Right lobe of liver (tissue), 6 donors: ENCODE data around the gene PDCD10. TPM values are rescaled to one million over a fixed set of nuclear protein-coding genes. Genes with fewer than 3 reads are reported as not detected.

Experiments
- ATAC-seq, 4 donors: fragments of 200-7000 bp; cut with Tn5 transposase; one replicate each; pipeline ENCODE4 v1.9.1; 2020; ENCODE audit warnings: mild to moderate bottlenecking in 4 of 4, moderate library complexity in 4 of 4
- DNase-seq, 3 donors: peaks; one replicate each; pipeline ENCODE4 v3.0.0-alpha.2; 2020
- H3K27ac ChIP-seq, 3 donors: fragments of 200-600 bp; one replicate each; pipeline ENCODE4 v1.8.0; 2022
- H3K27me3 ChIP-seq, 2 donors: fragments of 200-600 bp; one replicate each; pipeline ENCODE4 v1.8.0; 2022
- H3K36me3 ChIP-seq, 4 donors: fragments of 200-600 bp; sonication (generic) in 1 of 4; one replicate each; pipeline versions ENCODE4 v1.5.1 to v1.8.0; 2017 to 2022; ENCODE audit warnings: control low read depth in 1 of 4
- H3K4me1 ChIP-seq, 4 donors: fragments of 200-600 bp; sonication (generic) in 1 of 4; one replicate each; pipeline versions ENCODE4 v1.5.1 to v1.8.0; 2017 to 2022; ENCODE audit warnings: control low read depth in 1 of 4
- H3K4me3 ChIP-seq, 3 donors: fragments of 200-600 bp; one replicate each; pipeline ENCODE4 v1.8.0; 2022
- H3K9me3 ChIP-seq, 4 donors: fragments of 200-600 bp; sonication (generic) in 1 of 4; one replicate each; pipeline versions ENCODE4 v1.5.1 to v1.8.0; 2017 to 2022; ENCODE audit warnings: control low read depth in 1 of 4
- POLR2A ChIP-seq: fragments of 450-650 bp; IDR thresholded peaks from one replicate; pipeline ENCODE4 v1.6.1; 2017; ENCODE audit warnings: antibody characterized with exemption, mild to moderate bottlenecking
- WGBS: methylation state at CpG from one replicate; pipeline ENCODE4 v1.1.6; 2018; ENCODE audit warnings: low coverage, low lambda C conversion rate; ENCODE audit not compliant: insufficient coverage; ENCODE audit errors: missing lambda C conversion rate; 5-methylcytosine and 5-hydroxymethylcytosine counted together
- intact Hi-C, 2 donors: fragments of 100-400 bp; cut with DNase I; formaldehyde crosslinking; loops; one replicate each; pipeline versions ENCODE4 v1.11.2 to v1.14.1; 2022
- total RNA-seq, 6 experiments: library from RNA; depleted of rRNA in 2 of 6; stranded (reverse); fragments of >200 nt in 2 of 6; fragmentation: NEBNext Ultra II Directional in 3 of 6; extraction: Animal tissue kit (Norgen Biotek cat#: 25700) in 3 of 6; gene quantifications; one replicate each; pipeline versions ENCODE4 v1.1.0 to v1.2.4, GENCODE V29; 2016 to 2023
- TF ChIP-seq, protein P1 (sequence below), 4 donors: fragments of 200-600 bp in 3 of 4; fragments of 450-650 bp in 1 of 4; IDR thresholded peaks; one replicate each; pipeline versions ENCODE4 v1.5.1 to v1.8.0; 2016 to 2022; ENCODE audit warnings: antibody characterized with exemption in 4 of 4, mild to moderate bottlenecking in 2 of 4
- donor health status: DM: no; HTN: yes; CAD: no.
- donor health status: DM: no; HTN: no; CAD: no.
- donor health status: DM: no; HTN: no; CAD: no.
- donor health status: DM: no; HTN: yes; CAD: no.
- donor health status: DM: no; HTN: yes; CAD: no.

Gene PDCD10
- total RNA-seq, 6 experiments from 2014 or later = 12.9 to 39.1 (median 22.2) TPM

DNA sequence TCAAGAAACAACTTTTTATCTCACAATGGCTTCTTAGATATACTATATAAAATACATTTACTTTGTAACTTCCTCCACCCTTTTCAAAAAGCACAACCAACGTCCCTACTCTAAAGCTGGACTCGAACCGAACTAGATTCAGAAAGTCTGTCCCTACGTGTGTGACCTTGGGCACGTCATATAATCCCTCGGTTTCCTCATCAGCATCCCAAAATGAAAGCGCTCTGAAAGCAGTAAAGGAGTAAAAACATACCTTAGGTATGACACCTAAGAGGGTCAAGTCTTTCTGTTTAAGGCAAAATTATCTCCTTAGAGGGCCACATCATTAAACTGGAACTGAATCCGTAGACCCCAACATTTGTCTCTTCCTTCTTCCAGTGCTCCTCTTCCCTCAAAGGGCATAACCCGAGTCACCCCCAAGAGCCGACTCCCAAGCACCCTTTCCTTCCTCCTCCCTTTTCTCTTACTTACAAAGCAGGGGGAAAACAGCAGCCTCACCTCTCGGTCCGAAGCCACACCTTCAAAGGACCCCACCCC, 663 bp downstream of the PDCD10 start:
- Histone ChIP-seq H3K4me3 (peak overlapping the region; percentile 87 to 91 (median 87)), H3K36me3 (no peaks in the 10 kb centered on the region), H3K27ac (peak overlapping the region; percentile 47 to 79 (median 76)), H3K4me1 (peaks cover 0 to 14% (median 6%) of the 10 kb centered on the region in 4 donors), H3K9me3 (no peaks in the 10 kb centered on the region), H3K27me3 (no peaks in the 10 kb centered on the region)
- TF ChIP-seq POLR2A = no peak
- TF ChIP-seq, protein P1, sequence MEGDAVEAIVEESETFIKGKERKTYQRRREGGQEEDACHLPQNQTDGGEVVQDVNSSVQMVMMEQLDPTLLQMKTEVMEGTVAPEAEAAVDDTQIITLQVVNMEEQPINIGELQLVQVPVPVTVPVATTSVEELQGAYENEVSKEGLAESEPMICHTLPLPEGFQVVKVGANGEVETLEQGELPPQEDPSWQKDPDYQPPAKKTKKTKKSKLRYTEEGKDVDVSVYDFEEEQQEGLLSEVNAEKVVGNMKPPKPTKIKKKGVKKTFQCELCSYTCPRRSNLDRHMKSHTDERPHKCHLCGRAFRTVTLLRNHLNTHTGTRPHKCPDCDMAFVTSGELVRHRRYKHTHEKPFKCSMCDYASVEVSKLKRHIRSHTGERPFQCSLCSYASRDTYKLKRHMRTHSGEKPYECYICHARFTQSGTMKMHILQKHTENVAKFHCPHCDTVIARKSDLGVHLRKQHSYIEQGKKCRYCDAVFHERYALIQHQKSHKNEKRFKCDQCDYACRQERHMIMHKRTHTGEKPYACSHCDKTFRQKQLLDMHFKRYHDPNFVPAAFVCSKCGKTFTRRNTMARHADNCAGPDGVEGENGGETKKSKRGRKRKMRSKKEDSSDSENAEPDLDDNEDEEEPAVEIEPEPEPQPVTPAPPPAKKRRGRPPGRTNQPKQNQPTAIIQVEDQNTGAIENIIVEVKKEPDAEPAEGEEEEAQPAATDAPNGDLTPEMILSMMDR (IDR thresholded peaks at IDR 0.05) = no peak
- ATAC-seq (no peak), DNase-seq (no peak)
- intact Hi-C loops = no loop called here
- WGBS = 0% methylated on average over 12 of the region's 12 CpGs

- H3K27me3 ChIP-seq = no peaks in the 10 kb centered on the region
- H3K27ac ChIP-seq = no peak overlapping the region
- ATAC-seq (no peak), DNase-seq (no peak)
- no peak overlapping the region for H3K4me3 ChIP-seq
- peaks cover 0 to 14% (median 6%) of the 10 kb centered on the region in 4 donors for H3K4me1 ChIP-seq
- no peak for TF ChIP-seq POLR2A
- TF ChIP-seq, protein P1 (IDR thresholded peaks at IDR 0.05) = no peak
- intact Hi-C loops = no loop called here
- no peaks in the 10 kb centered on the region for H3K36me3 ChIP-seq
- no peaks in the 10 kb centered on the region for H3K9me3 ChIP-seq
- 69% methylated on average over 7 of the region's 7 CpGs for WGBS
Measured at GRCh38 chr3:167732313-167733065, 2.2 kb downstream of the PDCD10 start.

- Histone ChIP-seq H3K9me3 (no peaks in the 10 kb centered on the region), H3K36me3 (no peaks in the 10 kb centered on the region), H3K27me3 (no peaks in the 10 kb centered on the region), H3K4me1 (peaks cover 0 to 13% (median 5%) of the 10 kb centered on the region in 4 donors), H3K27ac (no peak overlapping the region), H3K4me3 (no peak overlapping the region)
- intact Hi-C loops = no loop called here
- DNase-seq (no peak), ATAC-seq (no peak)
- 82% methylated on average over 2 of the region's 2 CpGs for WGBS
- TF ChIP-seq, protein P1 (IDR thresholded peaks at IDR 0.05) = no peak
- no peak for TF ChIP-seq POLR2A
Measured at GRCh38 chr3:167731393-167731792, 3.3 kb downstream of the PDCD10 start.

DNA sequence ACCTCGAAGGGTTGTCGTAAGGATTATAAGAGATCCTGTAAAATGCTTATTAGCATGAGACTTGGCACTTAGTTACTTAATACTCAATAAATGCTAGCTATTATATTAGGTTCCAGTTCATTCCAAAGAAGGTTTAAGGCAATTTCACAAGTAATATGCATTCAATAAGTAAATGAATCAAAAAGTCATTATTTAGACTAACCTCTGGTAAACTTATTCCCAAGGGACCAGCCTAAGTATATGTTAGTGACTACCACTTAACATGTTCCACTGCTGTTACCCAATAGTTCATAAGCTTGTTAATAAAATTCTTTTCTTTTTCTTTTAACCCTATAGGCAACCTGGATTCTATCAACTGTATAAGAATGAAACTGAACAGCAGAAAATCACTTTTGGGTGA, 5.1 kb downstream of the PDCD10 start:
- Histone ChIP-seq H3K27me3 (no peaks in the 10 kb centered on the region), H3K36me3 (no peaks in the 10 kb centered on the region), H3K9me3 (no peaks in the 10 kb centered on the region), H3K27ac (no peak overlapping the region), H3K4me1 (peaks cover 0 to 8% (median 3%) of the 10 kb centered on the region in 4 donors), H3K4me3 (no peak overlapping the region)
- DNase-seq = no peak
- intact Hi-C loops = no loop called here
- 68% methylated on average over 2 of the region's 2 CpGs for WGBS
- TF ChIP-seq, protein P1 (IDR thresholded peaks at IDR 0.05) = no peak
- no peak for TF ChIP-seq POLR2A
- ATAC-seq = no peak
